GM19238 (cell line): ENCODE results near the gene HBA1.
"Not testable (repeated sequence)": the region's sequence is repeated elsewhere in the genome, so short reads cannot be mapped to it uniquely, and the experiment has no call there.

Source experiments
- DNase-seq: peaks from one replicate; pipeline ENCODE4 v3.0.0; 2011; ENCODE audit warnings: low spot score; ENCODE audit not compliant: insufficient read length

Gene HBA1

GRCh38 chr16:194516-194915 lies 18.0 kb downstream of the HBA1 start:
- DNase-seq, result no peak

- DNase-seq, result no peak
These were observed 23.9 kb downstream of the HBA1 start for GRCh38 chr16:200388-200787.

DNA sequence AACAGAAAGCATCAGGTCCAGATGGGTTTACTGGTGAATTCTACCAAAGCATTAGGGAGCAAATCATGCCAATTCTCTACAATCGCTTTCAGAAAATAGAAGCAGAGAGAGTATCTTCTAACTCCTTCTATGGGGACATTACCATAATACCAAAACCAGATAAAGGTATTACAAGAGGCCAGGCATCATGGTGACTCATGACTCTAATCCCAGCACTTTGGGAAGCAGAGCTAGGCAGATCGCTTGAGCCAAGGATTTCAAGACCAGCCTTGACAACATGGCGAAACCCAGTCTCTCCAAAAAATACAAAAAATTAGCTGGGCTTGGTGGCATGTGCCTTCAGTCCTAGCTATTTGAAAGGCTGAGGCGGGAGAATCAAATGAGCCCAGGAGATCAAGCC lies 26.8 kb downstream of the HBA1 start:
- no peak for DNase-seq

DNA sequence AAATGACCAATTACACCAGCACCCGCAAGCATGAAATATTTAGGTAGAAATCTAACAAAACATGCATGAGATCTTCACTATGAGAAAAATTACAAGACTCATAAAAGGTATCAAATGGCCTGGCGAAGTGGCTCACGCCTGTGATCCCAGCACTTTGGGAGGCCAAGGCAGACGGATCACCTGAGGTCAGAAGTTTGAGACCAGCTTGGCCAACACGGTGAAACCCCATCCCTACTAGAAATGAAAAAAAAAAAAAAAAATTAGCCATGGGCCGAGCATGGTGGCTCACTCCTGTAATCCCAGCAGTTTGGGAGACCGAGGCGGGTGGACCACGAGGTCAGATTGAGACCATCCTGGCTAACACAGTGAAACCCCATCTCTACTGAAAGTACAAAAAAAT lies 27.6 kb downstream of the HBA1 start:
- DNase-seq, result not testable (repeated sequence)

DNA sequence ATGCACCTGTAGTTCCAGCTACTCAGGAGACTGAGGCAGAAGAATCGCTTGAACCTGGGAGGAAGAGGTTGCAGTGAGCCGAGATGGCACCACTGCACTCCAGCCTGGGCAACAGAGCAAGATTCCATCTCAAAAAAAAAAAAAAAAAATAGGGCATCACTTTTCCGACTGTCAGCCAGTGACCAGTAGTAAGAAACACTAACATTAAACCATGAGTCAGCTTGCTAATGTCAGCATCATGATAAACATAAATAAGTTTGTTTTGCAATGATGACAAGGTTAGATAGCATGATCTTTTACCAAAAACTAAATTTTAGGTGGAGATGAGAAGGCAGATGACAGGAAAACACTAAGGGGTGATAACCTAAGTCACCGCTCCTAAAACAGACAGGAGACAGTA lies 32.9 kb downstream of the HBA1 start:
- not testable (repeated sequence) for DNase-seq

- DNase-seq, result not testable (repeated sequence)
These were observed 35.2 kb downstream of the HBA1 start for GRCh38 chr16:211631-212180.

- DNase-seq, result no peak
These were observed 36.5 kb downstream of the HBA1 start for GRCh38 chr16:212999-213398.

GRCh38 chr16:220021-220420 lies 43.5 kb downstream of the HBA1 start:
- no peak for DNase-seq
